Measurements from ENCODE around the gene HMGN1. TPM values are rescaled to one million over a fixed set of nuclear protein-coding genes. Genes with fewer than 3 reads are reported as not detected.

Gene HMGN1
- total RNA-seq, 1 experiment from 2014 or later: 391 TPM

DNA sequence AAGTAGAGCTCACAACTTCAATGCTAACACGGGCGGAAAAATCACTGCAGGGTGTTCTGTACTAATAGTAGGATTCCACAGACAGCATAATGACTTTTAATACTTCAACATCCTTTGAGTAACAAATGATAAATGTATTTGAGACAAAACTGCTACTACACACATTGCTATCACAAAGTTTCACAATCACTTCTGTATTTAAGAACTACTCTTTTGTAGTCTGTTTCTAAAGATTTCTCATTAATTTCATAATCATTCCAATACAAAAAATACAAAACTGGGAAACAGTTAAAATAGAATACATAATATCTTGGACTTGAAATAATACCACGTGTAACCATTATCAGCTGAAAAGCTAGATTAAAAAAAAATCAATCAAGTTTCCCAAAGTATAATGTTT, 2.7 kb downstream of the HMGN1 start:
- H3K36me3 Mint-ChIP-seq (ENCODE audit: insufficient read depth, unreplicated experiment): peaks cover 85% of the 10 kb centered on the region
- no TSS peak for BruUV-seq (replicated peaks)
- no peaks in the 10 kb centered on the region for H3K9me3 Mint-ChIP-seq (ENCODE audit: unreplicated experiment)
- Histone ChIP-seq H3K4me3 (ENCODE audit: low read depth, low read length) (no peak overlapping the region), H3K4me1 (peaks cover 6% of the 10 kb centered on the region), H3K27me3 (replicated peaks; ENCODE audit: control insufficient read depth, insufficient read depth, low read length) (no peaks in the 10 kb centered on the region), H3K36me3 (ENCODE audit: control insufficient read depth, insufficient read depth, low read length) (no peaks in the 10 kb centered on the region; the same call in none of the 2 replicates), H3K9me3 (no peaks in the 10 kb centered on the region)
- peaks cover 20% of the 10 kb centered on the region for H3K4me1 Mint-ChIP-seq (ENCODE audit: low read depth, unreplicated experiment)
- CTCF ChIA-PET: no interaction called here
- peak overlapping the region; percentile 29 for H3K4me3 Mint-ChIP-seq (ENCODE audit: unreplicated experiment)
- no peak overlapping the region for H3K27ac Mint-ChIP-seq (ENCODE audit: unreplicated experiment)
- intact Hi-C loops (cut with micrococcal nuclease; ENCODE audit: unreplicated experiment): no loop called here
- TF ChIP-seq, protein P1, sequence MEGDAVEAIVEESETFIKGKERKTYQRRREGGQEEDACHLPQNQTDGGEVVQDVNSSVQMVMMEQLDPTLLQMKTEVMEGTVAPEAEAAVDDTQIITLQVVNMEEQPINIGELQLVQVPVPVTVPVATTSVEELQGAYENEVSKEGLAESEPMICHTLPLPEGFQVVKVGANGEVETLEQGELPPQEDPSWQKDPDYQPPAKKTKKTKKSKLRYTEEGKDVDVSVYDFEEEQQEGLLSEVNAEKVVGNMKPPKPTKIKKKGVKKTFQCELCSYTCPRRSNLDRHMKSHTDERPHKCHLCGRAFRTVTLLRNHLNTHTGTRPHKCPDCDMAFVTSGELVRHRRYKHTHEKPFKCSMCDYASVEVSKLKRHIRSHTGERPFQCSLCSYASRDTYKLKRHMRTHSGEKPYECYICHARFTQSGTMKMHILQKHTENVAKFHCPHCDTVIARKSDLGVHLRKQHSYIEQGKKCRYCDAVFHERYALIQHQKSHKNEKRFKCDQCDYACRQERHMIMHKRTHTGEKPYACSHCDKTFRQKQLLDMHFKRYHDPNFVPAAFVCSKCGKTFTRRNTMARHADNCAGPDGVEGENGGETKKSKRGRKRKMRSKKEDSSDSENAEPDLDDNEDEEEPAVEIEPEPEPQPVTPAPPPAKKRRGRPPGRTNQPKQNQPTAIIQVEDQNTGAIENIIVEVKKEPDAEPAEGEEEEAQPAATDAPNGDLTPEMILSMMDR (IDR thresholded peaks at IDR 0.05; ENCODE audit: insufficient read depth in 1 of 2, low read depth in 1 of 2, low read length in 1 of 2, severe bottlenecking in 1 of 2, unreplicated experiment in 1 of 2): no peak
- POLR2A ChIA-PET: interaction anchor here (0.8 kb wide), 1 partner anchor 34 kb away, joined by 3 read pairs; no protein-coding TSS in a partner anchor
- DNase-seq: no peak
- no peaks in the 10 kb centered on the region for H3K27me3 Mint-ChIP-seq (ENCODE audit: insufficient read depth, unreplicated experiment)

DNA sequence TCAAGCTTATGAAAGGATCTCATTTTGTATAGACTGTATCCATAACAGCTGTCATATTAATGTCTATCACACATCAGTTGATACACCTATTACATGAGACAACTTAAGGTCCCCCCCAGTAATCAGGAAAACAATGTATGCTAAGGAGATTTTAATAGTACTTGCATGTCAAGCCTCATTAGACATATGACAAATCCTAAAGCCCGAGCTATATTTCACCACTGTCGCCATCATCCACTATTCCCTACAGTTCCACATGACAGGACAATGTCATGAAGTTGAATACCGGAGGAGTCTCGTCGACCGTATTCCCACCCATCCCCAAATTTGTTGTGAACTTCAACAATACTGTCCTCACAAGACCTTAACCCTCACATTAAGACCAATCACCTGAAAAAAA, 3.4 kb downstream of the HMGN1 start:
- H3K4me3 Mint-ChIP-seq (ENCODE audit: unreplicated experiment): peak overlapping the region; percentile 29
- intact Hi-C loops (cut with micrococcal nuclease; ENCODE audit: unreplicated experiment): no loop called here
- POLR2A ChIA-PET: interaction anchor here (0.8 kb wide), 1 partner anchor 33 kb away, joined by 3 read pairs; no protein-coding TSS in a partner anchor
- H3K4me1 Mint-ChIP-seq (ENCODE audit: low read depth, unreplicated experiment): peaks cover 12% of the 10 kb centered on the region
- TF ChIP-seq, protein P1 (IDR thresholded peaks at IDR 0.05; ENCODE audit: insufficient read depth in 1 of 2, low read depth in 1 of 2, low read length in 1 of 2, severe bottlenecking in 1 of 2, unreplicated experiment in 1 of 2): no peak
- peaks cover 91% of the 10 kb centered on the region for H3K36me3 Mint-ChIP-seq (ENCODE audit: insufficient read depth, unreplicated experiment)
- Histone ChIP-seq H3K4me3 (ENCODE audit: low read depth, low read length) (no peak overlapping the region), H3K36me3 (ENCODE audit: control insufficient read depth, insufficient read depth, low read length) (no peaks in the 10 kb centered on the region; the same call in none of the 2 replicates), H3K4me1 (peaks cover 6% of the 10 kb centered on the region; the same call in 1 of the 2 replicates), H3K9me3 (no peaks in the 10 kb centered on the region), H3K27me3 (replicated peaks; ENCODE audit: control insufficient read depth, insufficient read depth, low read length) (no peaks in the 10 kb centered on the region)
- H3K27ac Mint-ChIP-seq (ENCODE audit: unreplicated experiment): no peak overlapping the region
- H3K9me3 Mint-ChIP-seq (ENCODE audit: unreplicated experiment): no peaks in the 10 kb centered on the region
- H3K27me3 Mint-ChIP-seq (ENCODE audit: insufficient read depth, unreplicated experiment): no peaks in the 10 kb centered on the region
- CTCF ChIA-PET: no interaction called here
- no peak for DNase-seq
- BruUV-seq (replicated peaks): no TSS peak

DNA sequence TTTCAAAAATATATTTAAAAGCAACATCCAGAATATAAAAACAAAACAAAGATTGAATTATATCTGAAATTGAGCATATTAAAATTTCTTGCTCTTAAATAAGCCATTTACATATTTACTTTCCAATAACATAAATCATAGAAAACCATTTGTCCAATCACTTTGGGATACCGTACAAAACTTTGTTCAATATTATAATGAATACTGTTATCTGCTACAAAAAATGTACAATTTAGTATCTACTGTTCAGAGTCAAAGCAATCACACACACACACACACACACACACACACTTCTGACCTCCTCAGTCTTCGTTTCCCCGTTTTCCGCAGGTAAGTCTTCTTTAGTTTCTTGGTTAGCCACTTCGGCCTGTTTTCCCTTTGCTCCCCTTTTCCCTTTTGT, 4.0 kb downstream of the HMGN1 start:
- no peak overlapping the region for H3K27ac Mint-ChIP-seq (ENCODE audit: unreplicated experiment)
- no peak for DNase-seq
- intact Hi-C loops (cut with micrococcal nuclease; ENCODE audit: unreplicated experiment): no loop called here
- H3K27me3 Mint-ChIP-seq (ENCODE audit: insufficient read depth, unreplicated experiment): no peaks in the 10 kb centered on the region
- BruUV-seq (replicated peaks): no TSS peak
- CTCF ChIA-PET: no interaction called here
- Histone ChIP-seq H3K36me3 (ENCODE audit: control insufficient read depth, insufficient read depth, low read length) (no peaks in the 10 kb centered on the region; the same call in none of the 2 replicates), H3K4me3 (ENCODE audit: low read depth, low read length) (no peak overlapping the region), H3K27me3 (replicated peaks; ENCODE audit: control insufficient read depth, insufficient read depth, low read length) (no peaks in the 10 kb centered on the region), H3K9me3 (no peaks in the 10 kb centered on the region), H3K4me1 (peaks cover 6% of the 10 kb centered on the region; the same call in 1 of the 2 replicates)
- TF ChIP-seq, protein P1 (IDR thresholded peaks at IDR 0.05; ENCODE audit: insufficient read depth in 1 of 2, low read depth in 1 of 2, low read length in 1 of 2, severe bottlenecking in 1 of 2, unreplicated experiment in 1 of 2): no peak
- H3K4me3 Mint-ChIP-seq (ENCODE audit: unreplicated experiment): no peak overlapping the region
- peaks cover 8% of the 10 kb centered on the region for H3K4me1 Mint-ChIP-seq (ENCODE audit: low read depth, unreplicated experiment)
- H3K36me3 Mint-ChIP-seq (ENCODE audit: insufficient read depth, unreplicated experiment): peaks cover 90% of the 10 kb centered on the region
- no peaks in the 10 kb centered on the region for H3K9me3 Mint-ChIP-seq (ENCODE audit: unreplicated experiment)
- POLR2A ChIA-PET: no interaction called here

Measured in Caco-2 (cell line).